GM21528 (cell line): ENCODE results near the gene AMN.
"Not testable (repeated sequence)": the region's sequence is repeated elsewhere in the genome, so short reads cannot be mapped to it uniquely, and the experiment has no call there.

Experiments
- ATAC-seq: cut with Tn5 transposase; IDR thresholded peaks from one replicate; pipeline ENCODE4 v1.9.1; 2021; ENCODE audit warnings: mild to moderate bottlenecking, moderate library complexity; ENCODE audit not compliant: unreplicated experiment, low FRiP score

Gene AMN

GRCh38 chr14:102922490-102923200, at the start of gene AMN:
AMN (plus strand) TSS chr14:102922663; CDS start chr14:102922689, 26 bp downstream.
- no peak for ATAC-seq

DNA sequence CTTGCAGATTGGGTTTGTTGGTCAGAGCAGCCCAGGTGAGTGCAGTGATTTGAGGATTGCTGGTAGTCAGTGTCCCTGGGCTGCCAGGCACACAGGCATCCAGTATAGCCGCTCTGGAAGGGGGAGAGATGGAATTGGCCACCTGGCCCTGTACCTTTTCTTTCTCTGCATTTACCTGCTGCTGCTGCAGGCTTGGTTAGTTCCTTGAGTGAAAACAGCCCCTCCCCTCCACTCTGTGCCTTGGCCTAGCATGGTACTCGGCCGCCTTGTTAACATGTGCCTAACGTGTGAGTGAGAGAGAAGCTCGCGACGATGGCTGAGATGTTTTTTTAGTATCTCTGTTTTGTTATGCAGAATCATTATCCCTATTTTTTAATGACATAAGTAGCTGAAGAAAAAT, 49.3 kb upstream of the AMN start:
- no peak for ATAC-seq

- no peak for ATAC-seq
Measured at GRCh38 chr14:102873546-102874061, 48.9 kb upstream of the AMN start.

GRCh38 chr14:102875652-102876051, 46.8 kb upstream of the AMN start:
- ATAC-seq = no peak

DNA sequence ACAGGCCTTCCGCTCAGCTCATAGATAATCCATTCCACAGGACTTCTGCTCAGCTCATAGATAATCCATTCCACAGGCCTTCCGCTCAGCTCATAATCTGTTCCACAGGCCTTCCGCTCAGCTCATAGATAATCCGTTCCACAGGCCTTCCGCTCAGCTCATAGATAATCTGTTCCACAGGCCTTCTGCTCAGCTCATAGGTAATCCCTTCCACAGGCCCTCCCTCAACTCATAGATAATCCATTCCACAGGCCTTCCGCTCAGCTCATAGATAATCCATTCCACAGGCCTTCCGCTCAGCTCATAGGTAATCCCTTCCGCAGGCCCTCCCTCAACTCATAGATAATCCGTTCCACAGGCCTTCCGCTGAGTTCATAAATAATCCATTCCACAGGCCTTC, 45.0 kb upstream of the AMN start:
- not testable (repeated sequence) for ATAC-seq

DNA sequence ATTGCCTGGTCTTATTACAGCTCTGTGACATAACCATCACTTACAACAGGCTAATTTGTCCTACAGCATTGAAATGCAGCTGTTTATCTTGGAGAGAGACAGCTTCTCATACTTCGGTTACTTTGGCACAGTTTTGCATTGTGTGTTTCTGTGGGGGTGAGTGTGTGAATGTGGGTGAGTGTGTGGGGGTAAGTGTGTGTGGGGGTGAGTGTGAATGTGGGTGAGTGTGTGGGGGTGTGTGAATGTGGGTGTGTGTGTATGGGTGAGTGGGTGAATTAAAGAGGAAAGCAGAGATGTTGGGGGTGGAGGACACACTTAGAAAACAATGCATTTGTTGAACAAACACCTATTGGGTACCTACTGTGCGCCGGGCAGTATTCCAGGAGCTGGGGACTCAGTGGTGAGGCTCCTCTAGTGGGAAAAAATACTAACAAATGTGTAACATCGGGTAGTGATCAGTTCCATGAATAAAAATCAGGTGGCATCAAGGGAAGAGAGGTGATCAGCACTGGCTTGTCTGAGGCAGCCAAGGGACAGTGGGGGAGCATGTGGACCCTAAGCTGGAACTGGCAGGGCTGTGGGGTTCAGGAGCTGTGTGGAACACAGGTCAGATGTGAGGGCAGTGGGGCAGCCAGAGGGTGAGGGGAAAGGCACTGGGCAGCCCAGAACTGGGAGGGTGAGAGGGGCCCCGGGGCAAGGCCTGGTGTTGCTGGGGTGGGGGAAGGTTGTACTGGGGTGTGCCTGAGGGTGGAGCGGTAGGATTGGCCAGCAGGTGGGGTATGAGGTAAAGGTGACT, 44.1 kb upstream of the AMN start:
- no peak for ATAC-seq

GRCh38 chr14:102878970-102879460, 43.4 kb upstream of the AMN start:
- ATAC-seq = no peak

- no peak for ATAC-seq
Measured at GRCh38 chr14:102882226-102882906, 40.1 kb upstream of the AMN start.

GRCh38 chr14:102883089-102883541, 39.3 kb upstream of the AMN start:
- no peak for ATAC-seq

DNA sequence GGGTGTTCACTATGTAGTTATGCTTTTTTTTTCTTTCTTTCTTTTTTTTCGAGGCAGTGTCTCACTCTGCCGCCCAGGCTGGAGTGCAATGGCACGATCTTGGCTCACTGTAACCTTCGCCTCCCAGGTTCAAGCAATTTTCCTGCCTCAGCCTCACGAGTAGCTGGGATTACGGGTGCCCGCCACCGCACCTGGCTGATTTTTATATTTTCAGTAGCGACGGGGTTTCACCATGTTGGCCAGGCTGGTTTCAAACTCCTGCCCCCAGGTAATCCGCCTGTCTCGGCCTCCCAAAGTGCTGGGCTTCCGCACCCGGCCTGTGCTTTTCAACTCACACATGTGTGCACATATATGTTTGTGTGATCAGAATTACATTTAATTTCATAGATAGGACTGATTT, 38.9 kb upstream of the AMN start:
- no peak for ATAC-seq

DNA sequence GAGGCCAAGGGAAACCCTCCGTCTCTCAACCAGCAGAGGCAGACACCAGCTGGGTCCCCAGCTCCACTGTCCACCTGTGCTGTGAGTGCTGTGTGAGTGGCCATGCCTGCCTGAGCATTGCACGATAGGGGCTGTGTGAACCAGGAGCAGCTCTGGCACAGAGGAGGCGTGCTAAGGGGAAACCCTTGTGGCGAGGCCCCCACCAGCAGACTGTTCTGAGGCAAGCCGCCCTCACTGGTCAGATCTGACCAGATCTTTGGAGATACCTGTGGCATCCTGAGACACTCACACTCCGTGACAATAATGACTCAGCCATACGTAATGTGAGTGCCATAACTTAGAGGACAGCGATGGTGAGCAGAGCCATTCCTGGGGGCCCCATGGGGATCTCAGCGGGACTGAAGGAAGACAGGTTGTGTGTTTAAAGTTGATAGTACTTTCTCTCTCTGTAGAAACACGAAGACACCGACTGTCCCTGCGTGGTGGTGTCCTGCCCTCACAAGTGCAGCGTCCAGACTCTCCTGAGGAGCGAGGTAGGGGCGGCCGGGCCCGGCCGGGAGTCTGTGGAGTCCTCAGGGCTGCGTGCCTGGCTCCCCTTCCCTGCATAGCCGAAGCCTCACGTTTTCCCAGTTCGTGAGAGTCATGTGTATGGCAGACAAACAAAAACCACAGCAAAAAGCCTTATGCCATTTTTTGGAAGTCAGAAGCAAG, 36.6 kb upstream of the AMN start:
- no peak for ATAC-seq

DNA sequence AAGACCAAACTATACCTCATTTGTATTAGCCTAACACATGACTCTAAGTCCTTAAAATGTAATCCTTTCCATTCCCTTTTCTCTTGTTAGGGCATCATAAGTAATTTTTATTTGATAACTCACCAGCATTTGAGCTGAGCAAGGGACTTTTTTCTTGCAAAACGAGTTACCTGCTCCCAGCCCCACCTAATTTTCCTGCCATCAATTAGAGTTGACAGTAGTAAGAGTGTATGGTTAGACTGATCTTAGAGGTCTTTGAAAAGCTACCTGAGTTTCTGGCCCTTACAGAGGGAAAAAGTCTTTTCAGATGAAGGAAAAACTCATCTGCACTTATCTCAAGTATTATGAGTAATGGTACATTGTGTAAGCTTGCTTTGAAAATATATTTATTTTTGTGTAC, 33.7 kb upstream of the AMN start:
- ATAC-seq = no peak

DNA sequence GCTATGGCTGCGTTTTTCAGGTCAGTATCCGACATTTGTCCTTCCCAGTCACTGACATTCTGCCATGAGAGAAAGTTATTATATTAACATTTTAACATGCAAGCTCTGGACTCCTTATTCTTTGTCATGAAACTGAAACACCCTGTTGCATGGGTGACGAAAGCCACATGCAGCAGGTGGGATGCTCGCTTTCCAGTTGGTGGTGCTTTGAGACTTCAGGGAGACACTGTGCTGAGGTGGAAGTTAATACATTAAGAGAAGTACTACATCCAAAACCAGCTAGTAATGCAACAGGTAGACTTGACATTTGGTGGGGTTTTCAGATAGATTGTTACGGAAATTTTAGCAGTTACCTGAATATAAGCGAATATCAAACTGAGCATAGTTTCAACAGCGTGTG, 32.8 kb upstream of the AMN start:
- no peak for ATAC-seq

GRCh38 chr14:102891111-102891510, 31.4 kb upstream of the AMN start:
- ATAC-seq = no peak

DNA sequence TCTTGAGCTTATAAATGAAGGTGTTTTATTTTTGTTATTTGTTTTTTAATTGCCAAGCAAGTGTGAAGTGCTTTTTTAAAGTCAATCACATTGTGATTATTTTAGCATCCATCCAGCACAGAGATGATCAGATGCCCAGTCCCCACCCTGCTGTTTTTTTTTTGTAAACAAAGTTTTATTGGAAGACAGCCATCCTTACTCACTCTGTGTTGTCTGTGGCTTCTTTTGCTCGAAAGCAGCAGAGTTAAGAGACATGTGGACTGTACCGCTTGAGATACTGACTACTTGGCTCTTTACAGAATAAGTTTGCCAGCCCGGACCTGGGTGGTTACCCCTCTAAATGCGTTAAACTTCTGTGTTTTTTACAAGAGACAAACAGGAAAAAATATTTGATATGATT, 30.9 kb upstream of the AMN start:
- no peak for ATAC-seq

DNA sequence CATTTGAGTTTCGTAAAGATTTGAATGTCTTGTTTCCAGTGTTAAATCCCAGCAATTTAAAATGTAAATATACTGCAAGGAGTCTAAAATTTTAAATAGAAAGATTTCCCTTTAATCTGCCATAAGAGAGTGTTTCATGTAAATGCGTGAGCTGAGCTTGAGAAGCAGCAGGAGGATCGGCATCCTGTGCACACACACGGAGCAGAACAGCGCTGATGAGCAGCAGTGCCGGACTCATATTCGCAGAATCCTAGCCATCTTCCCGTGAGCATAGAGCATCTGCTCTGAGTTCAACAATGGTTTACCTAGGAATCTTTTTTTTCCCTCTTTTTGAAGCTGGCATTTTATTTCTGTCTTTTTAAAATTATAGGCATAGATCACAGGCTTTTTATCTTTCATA, 29.8 kb upstream of the AMN start:
- no peak for ATAC-seq

DNA sequence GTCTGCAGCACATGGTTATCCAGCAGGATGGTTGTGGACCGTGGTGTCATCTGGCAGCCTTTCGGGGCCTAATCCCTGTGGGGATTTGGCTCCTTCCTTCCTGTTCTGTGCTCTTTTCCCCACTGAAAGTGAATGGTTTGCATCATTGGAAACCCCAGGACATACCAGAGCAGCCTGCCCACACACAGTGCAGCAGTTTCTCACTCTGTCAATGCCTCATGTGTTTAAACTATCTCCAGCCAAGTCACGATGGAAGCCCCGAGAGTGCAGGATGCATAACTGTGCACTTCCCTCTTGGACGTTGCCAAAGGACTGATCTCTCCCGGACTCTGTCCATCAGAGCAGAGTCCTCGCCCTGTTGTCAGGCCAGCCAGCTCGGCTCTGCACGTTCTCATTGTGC, 29.0 kb upstream of the AMN start:
- ATAC-seq = no peak

DNA sequence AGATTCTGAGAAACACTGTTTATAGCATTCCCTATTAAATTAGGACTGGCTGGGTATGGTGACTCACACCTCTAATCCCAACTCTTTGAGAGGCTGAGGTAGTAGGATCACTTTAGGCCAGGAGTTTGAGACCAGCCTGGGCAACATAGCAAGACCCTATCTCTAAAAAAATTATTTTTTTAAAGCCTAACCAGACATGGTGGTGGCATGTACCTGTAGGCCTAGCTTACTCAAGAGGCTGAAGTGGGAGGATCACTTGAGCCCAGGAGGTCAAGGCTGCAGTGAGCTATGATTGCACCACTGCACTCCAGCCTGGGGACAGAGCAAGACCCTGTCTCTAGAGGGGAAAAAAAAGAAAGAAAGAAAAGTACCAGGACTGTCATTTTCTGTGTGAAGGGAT, 25.7 kb upstream of the AMN start:
- ATAC-seq = not testable (repeated sequence)

GRCh38 chr14:102897299-102898027, 25.0 kb upstream of the AMN start:
- no peak for ATAC-seq

DNA sequence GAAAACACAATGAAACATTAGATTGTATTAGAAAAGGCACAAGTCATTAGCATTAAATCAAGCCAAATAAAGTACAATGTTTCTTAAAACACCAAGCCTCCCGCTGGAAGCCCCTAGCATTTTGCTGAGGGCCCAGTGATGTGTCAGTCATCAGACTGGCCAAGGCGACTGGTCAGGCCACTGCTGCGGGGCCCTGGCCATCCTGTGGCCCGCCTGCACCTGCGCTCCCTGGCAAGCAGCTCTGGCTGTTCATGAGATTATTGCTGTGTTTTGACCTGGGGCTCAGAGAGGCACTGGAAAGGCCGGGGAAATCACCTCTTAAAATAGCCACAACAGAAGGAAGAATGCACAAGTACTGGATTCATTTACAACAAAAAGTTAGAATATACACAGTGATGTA, 24.2 kb upstream of the AMN start:
- no peak for ATAC-seq
